Thyroid gland (tissue), 4 donors: ENCODE results near the gene THSD7B.

Source experiments
- CTCF ChIP-seq, 6 experiments: fragments of 200-600 bp in 3 of 6; fragments of 450-650 bp in 3 of 6; sonication (generic) in 3 of 6; IDR thresholded peaks; one replicate each; pipeline ENCODE4 v1.5.1; 2016 to 2019; ENCODE audit warnings: antibody characterized with exemption in 6 of 6, mild to moderate bottlenecking in 2 of 6, inconsistent platforms in 1 of 6, moderate library complexity in 1 of 6
- POLR2A ChIP-seq, 2 donors: fragments of 450-650 bp; IDR thresholded peaks; one replicate each; pipeline ENCODE4 v1.6.1; 2017; ENCODE audit warnings: antibody characterized with exemption in 2 of 2, mild to moderate bottlenecking in 2 of 2, moderate library complexity in 1 of 2

DNA sequence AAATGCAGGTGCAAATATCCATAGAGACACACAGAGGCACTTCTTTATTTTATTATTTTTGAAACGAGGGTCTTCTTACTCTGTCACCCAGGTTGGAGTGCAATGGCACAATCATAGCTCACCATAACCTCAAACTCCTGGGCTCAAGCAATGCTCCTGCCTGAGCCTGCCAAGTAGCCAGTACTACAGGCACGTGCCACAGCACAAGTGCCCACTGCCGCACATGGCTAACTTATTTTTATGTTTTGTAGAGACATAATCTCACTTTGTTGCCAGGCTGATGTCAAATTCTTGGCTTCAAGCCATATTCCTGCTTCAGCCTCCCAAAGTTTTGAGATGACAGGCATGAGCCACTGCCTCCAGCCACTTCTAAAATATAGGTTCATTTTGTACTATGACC, 537.6 kb downstream of the THSD7B start:
- no peak for TF ChIP-seq POLR2A (IDR thresholded peaks at IDR 0.05)
- no peak for TF ChIP-seq CTCF (IDR thresholded peaks at IDR 0.05)
